Endothelial cell of umbilical vein (primary cell): ENCODE measurements around the gene INAVA. TPM values are rescaled to one million over a fixed set of nuclear protein-coding genes. Genes with fewer than 3 reads are reported as not detected.

Experiments used
- BruUV-seq: library from RNA; stranded (reverse); fragments of 400-500 nt; replicated peaks from 2 replicates; lab custom pipeline; 2021; lab: Mats Ljungman, UMichigan
- CTCF ChIA-PET: fragments of 300-600, 350-600 bp; sonication (Branson Sonifier 250); formaldehyde crosslinking; loops from one replicate; lab custom pipeline; 2021; ENCODE audit warnings: antibody characterized with exemption, inconsistent platforms; lab: Charles Lee
- POLR2A ChIA-PET: fragments of 300-600, 350-600 bp; sonication (Branson Sonifier 250); formaldehyde crosslinking; loops from one replicate; lab custom pipeline; 2021; ENCODE audit warnings: antibody characterized with exemption, inconsistent platforms; lab: Charles Lee
- DNase-seq: peaks from one replicate; pipeline ENCODE4 v3.0.0-alpha.2; 2011; ENCODE audit warnings: low read depth, low spot score
- FAIRE-seq: peaks from 2 replicates; lab custom pipeline; 2011; peaks lifted over from hg19 to GRCh38; lab: Jason Lieb, UNC
- H2AFZ ChIP-seq: 2 replicates; pipeline ENCODE4 v1.6.0; 2012; ENCODE audit warnings: low read depth, low read length, control low read depth, inconsistent platforms
- H3K27ac ChIP-seq: 2 replicates; pipeline ENCODE4 v1.5.1; 2011; ENCODE audit warnings: low read depth, mild to moderate bottlenecking, control low read depth, low read length, moderate library complexity; ENCODE audit not compliant: insufficient read depth
- H3K27me3 ChIP-seq, 2 experiments: 2 replicates each; pipeline versions ENCODE4 v1.6.0 to v1.6.1; 2011; ENCODE audit warnings: low read length in 2 of 2, mixed read lengths in 1 of 2; ENCODE audit not compliant: control insufficient read depth in 2 of 2, insufficient read depth in 2 of 2
- H3K36me3 ChIP-seq, 2 experiments: 2 replicates in 1 of 2; 3 replicates in 1 of 2; pipeline ENCODE4 v1.5.1; 2011; ENCODE audit warnings: low read length in 2 of 2, mild to moderate bottlenecking in 1 of 2, moderate library complexity in 1 of 2; ENCODE audit not compliant: control insufficient read depth in 2 of 2, insufficient read depth in 2 of 2; ENCODE audit errors: extremely low read depth in 1 of 2
- H3K4me1 ChIP-seq: 3 replicates; pipeline ENCODE4 v1.5.1; 2011; ENCODE audit warnings: mild to moderate bottlenecking, low read length; ENCODE audit not compliant: control insufficient read depth, insufficient read depth; ENCODE audit errors: extremely low read depth
- H3K4me2 ChIP-seq: 2 replicates; pipeline ENCODE4 v1.6.1; 2011; ENCODE audit warnings: low read length, control low read depth, mixed read lengths; ENCODE audit not compliant: insufficient read depth
- H3K4me3 ChIP-seq, 3 experiments: fragments of 200-600 bp in 1 of 3; sonication (generic), shearing (Covaris generic) in 1 of 3; replicated peaks in 1 of 3; 2 replicates each; pipeline ENCODE4 v1.5.1; 2011 to 2016; ENCODE audit warnings: control low read depth in 3 of 3, low read length in 3 of 3, mild to moderate bottlenecking in 2 of 3, inconsistent platforms in 1 of 3, low read depth in 1 of 3, moderate library complexity in 1 of 3; ENCODE audit not compliant: insufficient read depth in 1 of 3
- H3K79me2 ChIP-seq: 2 replicates; pipeline ENCODE4 v1.6.0; 2012; ENCODE audit warnings: low read length, inconsistent platforms; ENCODE audit not compliant: control insufficient read depth, insufficient read depth
- H3K9ac ChIP-seq: replicated peaks from 2 replicates; pipeline ENCODE3; 2011; ENCODE audit warnings: low read length, control low read depth; ENCODE audit not compliant: insufficient read depth; ENCODE audit errors: extremely low read depth
- H3K9me1 ChIP-seq: replicated peaks from 3 replicates; pipeline ENCODE4 v1.6.0; 2011; ENCODE audit warnings: mild to moderate bottlenecking, low read length; ENCODE audit not compliant: control insufficient read depth, insufficient read depth; ENCODE audit errors: extremely low read depth
- H3K9me3 ChIP-seq: replicated peaks from 2 replicates; pipeline ENCODE4 v1.5.1; 2012; ENCODE audit warnings: low read length, inconsistent platforms; ENCODE audit not compliant: control insufficient read depth, insufficient read depth
- H4K20me1 ChIP-seq: replicated peaks from 2 replicates; pipeline ENCODE3; 2011; ENCODE audit warnings: mild to moderate bottlenecking, low read length; ENCODE audit not compliant: control insufficient read depth, insufficient read depth; ENCODE audit errors: extremely low read depth
- CTCF ChIP-seq, 2 donors: IDR thresholded peaks; 1 replicate in 1 of 2; 2 replicates in 1 of 2; pipeline ENCODE4 v1.5.1; 2011; ENCODE audit warnings: low read length in 2 of 2, mild to moderate bottlenecking in 2 of 2, moderate library complexity in 2 of 2, control low read depth in 1 of 2, inconsistent platforms in 1 of 2, low read depth in 1 of 2; ENCODE audit not compliant: insufficient read depth in 1 of 2; ENCODE audit errors: extremely low read depth in 1 of 2
- EZH2 ChIP-seq: IDR thresholded peaks from 2 replicates; pipeline ENCODE4 v1.6.1; 2012; ENCODE audit warnings: borderline replicate concordance, low read depth, mild to moderate bottlenecking, moderate library complexity, low read length, inconsistent platforms; ENCODE audit not compliant: severe bottlenecking
- FOS ChIP-seq: IDR thresholded peaks from 2 replicates; pipeline ENCODE4 v1.6.1; 2011; ENCODE audit warnings: mild to moderate bottlenecking, low read length, moderate library complexity, borderline replicate concordance; ENCODE audit not compliant: insufficient read depth
- GATA2 ChIP-seq: IDR thresholded peaks from 2 replicates; pipeline ENCODE4 v1.7.0; 2011; ENCODE audit warnings: low read depth, mild to moderate bottlenecking, moderate library complexity, mixed read lengths, low read length; ENCODE audit not compliant: insufficient read length, insufficient read depth
- JUN ChIP-seq: IDR thresholded peaks from 2 replicates; pipeline ENCODE4 v1.6.1; 2011; ENCODE audit warnings: borderline replicate concordance, low read depth; ENCODE audit not compliant: insufficient read length, insufficient read depth
- MAX ChIP-seq: IDR thresholded peaks from 2 replicates; pipeline ENCODE4 v1.6.1; 2011; ENCODE audit not compliant: insufficient read depth, insufficient read length
- MYC ChIP-seq: IDR thresholded peaks from one replicate; pipeline ENCODE4 v1.6.1; 2011; ENCODE audit warnings: mild to moderate bottlenecking, low read depth, low read length
- POLR2A ChIP-seq: IDR thresholded peaks from 2 replicates; pipeline ENCODE4 v1.6.1; 2012; ENCODE audit warnings: low read depth, mild to moderate bottlenecking, control low read depth, low read length
- POLR2AphosphoS5 ChIP-seq: IDR thresholded peaks from 2 replicates; pipeline ENCODE4 v1.6.1; 2012; ENCODE audit warnings: low read depth, mild to moderate bottlenecking, control low read depth, low read length, moderate library complexity; ENCODE audit not compliant: insufficient read depth
- dilution Hi-C: fragments of 300-500 bp; cut with MboI; formaldehyde crosslinking; loops from one replicate; pipeline ENCODE4 v1.15.0; 2019; ENCODE audit warnings: low sequenced_read_pairs; ENCODE audit not compliant: extremely low pct_ligation_motif_present
- intact Hi-C: fragments of 100-400 bp; cut with micrococcal nuclease; formaldehyde crosslinking; loops from one replicate; pipeline ENCODE4 v1.10.0; 2022
- polyA plus RNA-seq, 4 experiments: library from polyadenylated mRNA; depleted of rRNA in 3 of 4; stranded (reverse) in 3 of 4; unstranded in 1 of 4; fragments of >200 nt; gene quantifications; 2 replicates each; pipeline versions ENCODE4 v1.2.1 to v1.2.3, GENCODE V29; 2011 to 2012; ENCODE audit warnings: missing spikeins in 1 of 4
- total RNA-seq: library from RNA; stranded (reverse); gene quantifications from 2 replicates; pipeline ENCODE4 v1.2.3, GENCODE V29; 2021

INAVA gene
- total and polyA plus RNA-seq, 2 donors (not counting 3 experiments of a cell fraction or from before 2014, with no cell fraction given) = 0.42 TPM; not detected in 1

- CTCF ChIA-PET = no interaction called here
- Histone ChIP-seq H3K9me1 (no peaks in the 10 kb centered on the region), H3K4me3 (no peak overlapping the region), H3K27me3 (no peaks in the 10 kb centered on the region), H2AFZ (no peak overlapping the region), H3K79me2 (no peaks in the 10 kb centered on the region), H3K4me1 (no peaks in the 10 kb centered on the region), H3K27ac (no peak overlapping the region), H3K36me3 (peaks cover 5 to 6% of the 10 kb centered on the region in 2 experiments), H3K9ac (no peak overlapping the region), H4K20me1 (no peaks in the 10 kb centered on the region), H3K4me2 (no peak overlapping the region), H3K9me3 (no peaks in the 10 kb centered on the region)
- FAIRE-seq (no peak), DNase-seq (no peak)
- POLR2A ChIA-PET = no interaction called here
- TF ChIP-seq POLR2AphosphoS5 (no peak), GATA2 (no peak), JUN (no peak), MAX (no peak), EZH2 (no peak), POLR2A (no peak), MYC (no peak), FOS (no peak), CTCF (IDR thresholded peaks at IDR 0.05; ENCODE audit: extremely low read depth in 1 of 2, insufficient read depth in 1 of 2, low read depth in 1 of 2, low read length in 2 of 2) (no peak)
- BruUV-seq = no TSS peak
- dilution Hi-C loops (no loop called here), intact Hi-C loops (no loop called here)
Observed at GRCh38 chr1:200862713-200863415, 31.8 kb upstream of the INAVA start.
